IPS-NIHi7 (cell line): ENCODE measurements around the gene NKX2-3.

Experiments used
- DNase-seq: peaks from one replicate; pipeline ENCODE4 v3.0.0; 2012; ENCODE audit warnings: mixed read lengths; ENCODE audit errors: extremely low spot score

The NKX2-3 gene

DNA sequence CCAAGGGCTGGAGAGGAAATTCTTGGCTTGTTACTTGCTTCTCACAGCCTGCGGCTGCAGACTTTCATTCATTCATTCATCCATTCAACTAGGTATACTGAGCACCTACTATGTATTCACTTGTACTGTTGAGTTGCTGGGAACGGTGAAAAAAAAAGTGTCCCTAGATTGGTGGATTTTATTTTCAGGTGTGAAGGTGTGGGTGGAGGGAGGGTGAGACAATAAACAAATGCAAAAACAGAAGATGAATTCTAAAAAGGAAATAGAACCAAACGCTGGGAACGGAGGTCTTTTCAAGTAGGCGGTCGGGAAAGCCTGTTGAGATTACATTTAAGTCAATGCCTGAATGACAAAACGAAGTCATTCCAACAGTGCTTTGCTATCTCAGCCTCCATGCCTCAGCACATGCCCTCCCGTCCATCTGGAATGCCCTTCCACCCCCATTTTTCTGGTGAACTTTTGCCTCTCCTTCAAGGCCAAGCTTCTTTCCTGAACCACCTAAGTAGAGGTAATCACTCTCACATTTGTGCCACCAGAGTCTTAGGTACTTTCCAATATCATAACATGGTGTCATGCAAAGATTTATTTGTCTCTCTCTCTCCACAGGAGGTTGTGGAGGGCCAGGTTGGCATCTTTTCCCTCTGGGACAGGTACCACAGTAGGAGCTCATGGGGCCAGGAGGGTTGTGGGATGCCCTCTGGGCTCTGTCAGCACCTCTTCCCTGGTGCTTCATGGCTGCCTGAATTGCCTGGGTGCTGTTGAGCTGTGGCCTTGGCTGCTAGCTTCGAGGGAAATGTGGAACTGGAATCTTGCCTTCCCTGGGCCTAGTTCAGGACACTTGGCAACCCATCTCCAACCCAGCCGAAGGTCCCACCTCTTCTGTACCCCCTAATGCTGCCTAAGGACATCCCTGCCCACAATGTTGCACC lies 5.5 kb downstream of the NKX2-3 start:
- DNase-seq, result no peak

DNA sequence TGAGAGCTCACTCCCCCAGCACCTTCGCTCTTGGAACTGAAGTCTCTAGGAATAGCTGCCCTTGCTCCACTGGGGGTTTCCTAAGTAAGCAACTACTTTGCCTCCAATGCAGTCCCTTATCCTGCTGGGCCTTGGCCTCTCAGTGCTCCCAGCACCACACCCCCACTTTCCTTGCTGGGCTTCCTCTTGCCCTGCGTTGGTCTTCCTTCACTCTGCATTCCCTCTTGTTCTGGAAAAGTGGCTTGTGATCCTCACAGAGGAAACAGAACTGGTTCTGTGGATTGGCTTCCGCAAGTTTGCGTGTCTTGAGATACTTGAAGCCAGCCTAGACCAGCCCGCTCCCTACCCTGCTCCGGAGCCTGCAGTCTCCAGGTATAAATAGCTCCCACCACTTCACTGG lies 6.4 kb downstream of the NKX2-3 start:
- DNase-seq, result no peak

DNA sequence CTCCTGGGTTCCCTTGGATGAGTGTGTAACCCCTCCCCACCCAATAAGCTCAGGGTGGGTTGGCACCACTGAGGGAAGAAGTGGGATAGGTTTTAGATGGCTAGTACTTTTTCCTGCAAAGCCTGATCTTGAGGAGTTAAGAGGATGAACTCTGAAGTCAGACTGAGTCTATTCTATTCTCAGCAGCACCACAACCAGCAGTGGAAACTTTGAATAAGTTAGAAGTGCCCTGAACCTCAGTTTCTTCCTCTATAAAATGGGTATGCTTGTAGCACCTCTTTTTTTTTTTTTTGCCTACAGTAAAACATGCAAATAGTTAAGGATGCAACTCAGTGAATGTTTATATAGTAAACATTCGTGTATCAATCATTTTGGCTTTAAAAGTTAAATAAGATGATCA lies 7.1 kb downstream of the NKX2-3 start:
- no peak for DNase-seq

DNA sequence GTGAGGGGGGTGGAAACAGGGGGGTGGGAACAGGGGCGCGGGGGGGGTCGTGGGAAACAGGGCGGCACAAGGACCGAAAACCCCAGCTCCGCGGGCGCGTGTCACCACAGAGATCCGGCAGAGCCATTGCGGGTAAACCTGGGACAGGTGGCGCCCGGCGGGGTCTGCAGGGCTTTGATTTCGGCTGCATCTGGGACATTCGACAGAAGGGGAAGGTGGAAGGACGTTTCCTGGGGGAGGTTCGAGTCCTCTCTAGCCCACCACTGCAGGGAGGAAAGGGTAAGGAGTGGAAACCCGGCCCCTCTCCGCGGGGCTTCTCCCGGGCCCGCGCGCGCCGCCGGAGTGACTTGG lies 7.5 kb downstream of the NKX2-3 start:
- no peak for DNase-seq

DNA sequence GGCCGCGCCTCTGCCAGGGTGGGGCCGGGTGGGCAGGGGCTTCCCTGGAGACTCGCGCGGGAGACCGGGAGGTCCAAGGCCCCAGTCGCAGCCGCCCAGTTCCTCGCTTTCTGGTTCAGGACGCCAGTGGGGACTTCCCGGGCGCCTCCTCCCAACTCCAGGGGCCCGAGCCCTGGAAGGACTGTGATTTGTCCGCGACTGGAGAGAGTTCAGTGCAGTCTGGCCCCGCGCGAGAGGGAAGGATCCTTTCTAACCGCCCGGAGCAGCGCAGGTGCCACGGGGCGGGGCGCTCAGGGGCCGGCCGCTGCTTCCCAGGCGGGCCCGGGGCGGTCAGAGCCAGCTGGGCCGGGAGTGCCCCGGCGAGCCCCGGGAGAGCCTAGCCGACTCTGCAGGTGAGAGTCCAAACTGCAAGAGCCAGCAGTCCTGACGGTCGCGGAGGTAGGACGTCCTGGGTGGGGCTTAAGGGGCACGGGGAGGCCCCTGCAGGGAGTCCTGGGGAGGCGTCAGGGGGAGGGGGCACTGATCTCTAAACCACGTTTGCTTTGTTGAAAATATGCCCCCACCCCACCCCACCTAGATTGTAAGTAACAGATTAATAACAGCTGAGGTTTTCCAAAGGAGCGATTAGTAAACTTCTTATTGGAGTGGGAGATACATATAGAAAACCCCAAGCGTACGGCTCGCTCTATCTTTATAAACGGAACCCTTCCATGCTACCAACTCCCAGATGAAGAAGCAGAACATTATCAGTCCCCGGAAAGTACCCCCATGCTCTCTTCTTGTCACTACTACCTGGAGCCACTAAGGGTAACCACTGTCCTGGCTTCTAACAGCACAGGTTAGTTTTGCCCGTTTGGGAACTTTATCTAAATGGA lies 8.2 kb downstream of the NKX2-3 start:
- peak; percentile 62 for DNase-seq

DNA sequence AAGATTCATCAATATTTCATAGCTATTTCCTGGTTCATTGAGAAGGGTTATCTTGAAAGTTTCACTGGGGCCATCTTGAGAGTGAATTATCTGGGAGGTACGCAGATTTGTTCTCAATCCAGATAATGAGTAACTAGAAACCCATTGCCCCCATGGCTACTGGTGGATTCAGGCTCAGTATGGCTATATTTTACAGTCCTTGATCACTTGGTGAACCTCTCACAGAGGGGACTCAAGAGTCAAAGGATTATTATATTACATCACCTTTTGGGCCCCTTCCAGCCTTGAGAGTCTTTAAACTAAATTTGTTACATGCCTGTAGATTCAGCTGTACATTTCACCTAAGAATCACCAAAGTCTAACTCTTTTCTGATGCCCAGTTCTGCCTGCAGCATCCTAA lies 11.6 kb downstream of the NKX2-3 start:
- no peak for DNase-seq

DNA sequence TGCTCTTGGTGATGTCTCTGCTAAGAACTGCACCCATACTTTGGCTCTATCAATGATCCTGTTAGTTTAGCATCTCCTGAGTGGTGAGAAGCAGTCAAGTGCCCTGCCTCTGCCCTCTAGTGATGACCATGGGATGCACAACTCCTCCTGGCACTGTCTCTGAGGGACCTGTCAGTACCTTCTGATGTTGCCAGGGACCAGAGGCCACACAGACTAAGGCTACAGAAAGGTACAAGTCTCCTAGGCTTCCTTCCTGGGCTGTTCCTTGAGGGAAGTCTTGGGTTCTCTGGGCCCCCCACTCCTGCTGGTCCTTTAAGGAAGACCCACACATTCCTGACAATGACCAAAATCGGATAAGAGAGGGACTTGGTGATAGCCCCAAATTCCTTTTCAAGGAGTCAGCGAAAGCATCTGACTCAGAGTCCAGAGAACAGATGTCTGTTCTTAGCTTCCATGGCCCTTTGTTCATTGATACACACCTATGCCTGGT lies 15.3 kb downstream of the NKX2-3 start:
- DNase-seq, result peak; percentile 71

DNA sequence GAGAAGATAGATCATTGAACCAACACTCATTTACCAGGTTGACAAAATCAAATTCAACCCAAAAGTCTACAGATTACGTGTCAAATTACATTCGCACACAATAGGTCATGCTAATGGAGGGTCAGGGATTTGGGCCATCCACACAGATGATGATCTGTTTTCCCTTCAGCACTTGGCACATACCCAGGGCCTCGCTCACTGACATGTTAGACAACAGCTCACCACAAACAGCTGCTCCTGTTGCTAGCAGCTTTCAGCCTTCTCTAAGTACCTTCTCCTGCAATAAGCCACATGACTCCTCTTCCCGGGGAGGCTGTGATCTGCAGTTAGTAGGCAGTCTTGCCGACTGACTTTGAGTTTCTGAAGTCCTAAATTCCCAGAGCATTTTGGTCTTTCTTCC lies 18.4 kb downstream of the NKX2-3 start:
- no peak for DNase-seq

DNA sequence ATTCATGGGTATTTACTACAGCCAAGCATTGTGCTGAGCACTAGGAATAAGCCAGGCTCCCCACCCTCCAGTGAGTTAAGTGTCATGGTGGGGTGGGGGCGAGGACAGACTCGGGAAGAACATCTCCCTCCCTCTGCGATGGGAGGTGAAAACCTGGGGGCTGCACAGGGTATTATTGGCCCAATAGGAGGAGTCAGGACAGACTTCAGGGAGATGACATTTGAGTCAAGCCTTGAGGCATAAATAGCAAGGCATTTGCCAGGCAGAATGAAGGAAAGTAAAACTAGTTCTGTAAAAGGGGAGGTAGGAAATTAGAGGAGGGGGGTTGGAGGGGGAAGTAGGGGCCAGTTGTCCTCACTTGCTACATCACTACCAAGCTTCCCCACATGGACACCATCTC lies 18.9 kb downstream of the NKX2-3 start:
- no peak for DNase-seq

DNA sequence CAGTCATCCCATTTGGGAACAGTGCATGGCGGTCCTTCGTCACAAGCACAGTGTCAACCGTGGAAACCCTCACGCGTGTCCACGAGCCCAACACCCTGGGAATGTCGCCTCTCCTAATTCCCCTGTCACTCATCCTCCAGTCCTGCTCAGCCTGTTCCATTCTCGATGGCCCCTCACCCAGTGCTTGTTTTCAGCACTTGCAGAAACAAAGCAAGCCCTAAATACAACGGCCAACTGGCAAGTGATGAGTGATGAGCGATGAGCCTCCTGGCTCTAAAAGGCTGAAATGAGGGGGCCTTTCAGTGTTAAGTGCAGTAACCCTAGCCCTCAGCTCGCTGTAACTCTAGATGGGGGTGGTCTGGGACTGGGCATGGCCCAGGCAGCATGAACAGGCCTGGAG lies 22.6 kb downstream of the NKX2-3 start:
- DNase-seq, result no peak

DNA sequence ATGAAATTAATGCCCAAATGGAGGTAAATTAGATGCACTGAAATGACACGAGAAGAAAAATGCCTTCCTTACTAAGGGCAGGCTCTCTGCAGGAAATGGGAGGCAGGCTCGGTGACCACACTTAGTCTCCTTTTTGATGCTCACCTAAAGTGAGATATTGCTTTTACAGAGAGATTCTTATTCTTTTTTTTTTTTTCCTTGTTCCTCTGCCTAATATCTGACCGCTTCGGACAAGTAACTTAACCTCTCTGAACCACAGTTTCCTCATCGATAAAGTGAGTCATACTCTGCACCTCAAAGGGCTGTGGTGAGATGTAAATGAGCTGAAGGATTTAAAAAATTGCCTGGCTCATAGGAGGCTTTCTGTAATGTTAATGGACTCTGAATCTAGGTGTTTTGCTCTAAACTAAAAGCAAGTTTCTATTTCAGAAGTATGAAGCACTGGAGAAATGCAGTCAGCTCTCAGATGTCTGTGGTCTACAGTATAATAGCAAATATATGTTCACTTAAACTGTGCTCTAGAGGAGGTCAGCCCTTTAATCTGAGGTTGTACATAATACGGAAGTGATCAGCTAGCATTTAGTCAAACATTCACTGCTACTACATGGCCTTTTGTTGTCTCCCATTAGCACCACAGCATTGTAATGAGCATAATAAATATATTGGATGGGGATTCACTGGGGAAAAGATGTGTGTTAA lies 23.2 kb downstream of the NKX2-3 start:
- DNase-seq, result no peak

DNA sequence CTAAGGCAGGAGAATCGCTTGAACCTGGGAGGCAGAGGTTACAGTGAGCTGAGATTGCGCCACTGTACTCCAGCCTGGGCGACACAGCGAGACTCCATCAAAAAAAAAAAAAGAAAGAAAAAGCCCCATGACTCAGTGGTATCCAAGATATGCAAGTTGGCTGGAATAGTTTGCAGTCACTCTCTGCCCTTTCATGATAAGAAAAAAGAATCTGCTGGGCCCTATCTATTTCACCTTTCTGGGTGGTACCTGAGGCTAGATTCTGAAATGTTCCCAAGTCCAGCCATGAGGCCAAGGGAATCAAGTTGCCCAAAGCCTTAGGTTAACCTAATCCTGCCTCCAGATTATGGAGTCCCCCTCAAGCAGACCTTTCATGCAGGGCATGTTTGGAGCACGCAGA lies 24.3 kb downstream of the NKX2-3 start:
- no peak for DNase-seq

DNA sequence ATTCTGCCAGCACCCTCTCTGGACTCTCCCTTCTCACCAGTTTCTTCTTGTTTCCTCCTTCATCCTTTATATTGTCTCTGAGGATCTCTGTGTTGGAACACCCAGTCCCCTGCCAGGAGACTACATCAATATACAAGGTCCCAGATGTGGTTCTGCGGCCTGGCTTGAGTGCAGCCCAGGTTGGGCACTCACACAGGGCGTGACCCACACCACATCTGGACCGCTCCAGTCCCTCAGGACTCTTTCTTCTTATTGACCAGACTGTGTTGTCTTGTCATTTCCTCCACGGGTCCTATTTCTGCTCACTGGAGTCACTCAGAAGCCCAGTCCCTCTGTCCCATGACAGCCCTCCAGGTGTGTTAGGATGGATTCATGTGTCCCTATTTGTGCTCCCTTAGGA lies 26.0 kb downstream of the NKX2-3 start:
- DNase-seq, result no peak

DNA sequence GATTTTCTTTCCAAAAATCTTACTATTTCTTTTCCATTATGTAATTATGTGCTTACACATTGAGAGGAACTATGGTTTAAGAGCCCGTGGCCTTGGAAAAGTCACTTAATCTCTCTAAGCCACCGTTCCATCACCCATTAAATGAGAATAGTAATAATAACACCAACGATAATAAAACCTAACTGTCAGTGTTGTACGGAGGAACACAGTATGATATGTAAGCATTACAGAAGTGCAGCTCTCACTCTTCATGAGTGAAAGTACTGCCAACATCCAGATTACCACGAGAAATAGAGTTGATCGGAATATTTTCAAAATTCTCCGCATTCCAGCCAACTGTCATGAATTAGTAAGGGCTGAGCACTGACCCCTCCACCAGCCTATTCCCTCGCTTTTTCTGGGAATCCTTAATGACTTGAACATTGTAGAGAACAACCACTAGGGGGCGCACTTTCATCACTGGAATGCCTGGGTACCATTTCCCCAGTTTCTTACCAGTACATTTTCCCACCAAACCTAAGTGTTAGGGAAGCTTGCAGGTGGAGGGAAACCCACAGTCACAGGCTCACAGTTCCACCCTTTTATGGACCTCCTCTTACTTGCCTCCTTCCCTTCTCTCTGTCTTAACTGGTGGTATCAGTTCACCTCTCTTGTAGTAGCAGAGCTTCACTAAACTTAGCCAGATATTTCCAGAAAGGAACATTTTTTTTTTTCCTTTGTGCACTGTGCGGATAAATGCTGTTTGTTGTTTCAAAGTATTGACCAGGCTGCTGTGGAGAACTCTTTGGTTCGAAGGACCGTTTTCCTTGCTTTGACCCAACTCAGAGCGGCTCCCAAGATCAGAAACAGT lies 27.8 kb downstream of the NKX2-3 start:
- peak; percentile 77 for DNase-seq

DNA sequence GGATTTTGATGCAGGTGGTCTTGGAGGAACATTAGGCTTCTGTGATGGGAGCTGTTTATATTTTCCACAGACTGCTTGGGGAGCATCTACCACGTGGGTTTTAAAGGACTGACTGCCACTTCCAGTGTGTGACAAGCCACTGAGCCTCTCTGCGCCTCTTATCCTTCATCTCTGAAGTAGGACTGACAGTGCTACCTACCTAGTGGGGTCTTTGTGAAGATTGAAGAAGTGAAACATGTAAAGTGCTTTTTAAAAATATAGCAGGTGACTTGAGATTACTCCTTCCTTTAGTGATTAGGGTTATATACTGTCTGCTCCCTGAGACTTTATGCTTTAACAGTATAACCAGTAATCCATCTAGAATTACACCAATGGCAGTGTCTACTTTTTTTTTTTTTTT lies 29.9 kb downstream of the NKX2-3 start:
- DNase-seq, result no peak

DNA sequence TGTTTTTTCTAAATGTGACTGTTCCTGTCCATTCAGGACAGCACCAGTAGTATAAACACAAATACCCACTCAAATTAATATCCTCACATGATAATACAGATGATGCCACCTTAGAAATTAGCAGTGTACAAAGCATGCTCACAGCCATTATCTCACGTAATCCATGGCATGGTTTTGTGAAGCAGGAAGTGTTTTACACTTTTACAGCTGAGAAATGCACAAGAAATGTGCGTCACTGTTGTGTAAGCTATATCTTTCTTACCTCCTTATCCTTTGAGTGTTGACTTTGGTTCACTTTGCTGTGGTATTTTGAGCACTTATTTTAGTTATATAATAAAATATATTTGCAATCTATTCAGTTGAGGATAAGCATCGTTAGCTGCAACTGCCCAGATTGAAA lies 31.6 kb downstream of the NKX2-3 start:
- no peak for DNase-seq

DNA sequence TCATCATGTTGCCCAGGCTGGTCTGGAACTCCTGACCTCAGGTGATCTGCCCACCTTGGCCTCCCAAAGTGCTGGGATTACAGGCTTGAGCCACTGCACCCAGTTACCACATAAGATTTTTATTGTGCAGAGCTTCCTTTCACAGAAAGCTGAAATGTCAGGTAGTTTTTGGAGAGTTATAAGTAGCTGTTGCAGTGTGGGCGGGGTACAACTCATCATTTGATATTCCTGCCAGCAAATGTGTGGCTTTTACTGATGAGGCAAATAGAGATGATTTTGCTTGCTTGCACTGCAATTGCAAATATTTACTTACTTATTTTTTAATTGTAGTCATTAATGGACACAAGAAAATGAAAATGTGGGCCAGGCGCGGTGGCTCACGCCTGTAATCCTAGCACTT lies 32.4 kb downstream of the NKX2-3 start:
- DNase-seq, result no peak

DNA sequence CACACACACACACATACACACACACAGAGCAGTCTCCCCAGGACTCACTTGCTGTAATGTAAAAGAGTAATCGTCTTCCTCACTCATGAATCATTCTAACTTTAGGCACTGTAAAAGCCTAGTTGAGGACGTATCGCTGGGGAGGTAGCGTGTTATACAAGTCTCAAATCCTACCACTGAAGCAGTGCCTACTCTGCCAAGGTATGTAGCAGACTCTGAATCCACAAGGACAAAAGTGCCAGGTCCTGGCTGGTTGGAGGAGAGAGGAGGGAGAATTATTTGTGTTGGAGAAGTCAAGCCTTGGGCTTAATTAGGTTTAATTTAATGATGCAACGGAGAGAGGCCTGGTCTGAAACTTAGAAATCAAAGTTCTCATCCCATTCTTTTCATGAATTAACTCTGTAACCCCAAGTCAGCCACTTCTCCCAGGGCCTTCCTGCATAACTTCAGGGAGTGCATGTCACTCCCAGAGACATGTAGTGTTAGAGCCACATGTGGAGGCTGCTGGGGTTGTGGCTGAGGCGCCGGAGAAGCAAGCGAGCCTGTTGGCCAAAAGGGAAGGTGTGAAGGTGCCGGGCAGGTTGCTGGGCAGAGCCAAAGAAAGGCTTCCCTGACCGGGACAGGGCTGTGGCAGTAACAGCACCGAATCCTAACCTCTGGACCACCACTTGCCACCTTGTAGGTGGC lies 36.7 kb downstream of the NKX2-3 start:
- no peak for DNase-seq

DNA sequence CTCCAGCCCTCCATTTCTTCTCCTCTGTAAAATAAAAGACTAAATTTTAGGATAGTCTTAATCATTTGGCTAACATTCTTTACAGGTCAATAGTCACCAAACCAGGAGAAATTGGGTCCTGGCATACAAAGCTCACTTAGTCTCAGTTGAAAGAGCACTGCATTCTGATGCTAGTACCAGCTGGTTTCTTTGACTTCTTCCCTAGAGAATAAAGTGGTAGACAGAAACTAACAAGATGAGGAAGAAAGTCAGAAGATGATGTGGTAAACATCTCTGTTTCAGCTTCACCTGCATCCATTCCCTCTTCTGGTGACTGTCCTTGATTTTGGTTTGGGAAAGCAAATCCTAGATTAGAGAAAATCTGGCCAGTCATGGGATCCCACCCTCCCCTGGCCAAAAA lies 37.2 kb downstream of the NKX2-3 start:
- DNase-seq, result no peak

DNA sequence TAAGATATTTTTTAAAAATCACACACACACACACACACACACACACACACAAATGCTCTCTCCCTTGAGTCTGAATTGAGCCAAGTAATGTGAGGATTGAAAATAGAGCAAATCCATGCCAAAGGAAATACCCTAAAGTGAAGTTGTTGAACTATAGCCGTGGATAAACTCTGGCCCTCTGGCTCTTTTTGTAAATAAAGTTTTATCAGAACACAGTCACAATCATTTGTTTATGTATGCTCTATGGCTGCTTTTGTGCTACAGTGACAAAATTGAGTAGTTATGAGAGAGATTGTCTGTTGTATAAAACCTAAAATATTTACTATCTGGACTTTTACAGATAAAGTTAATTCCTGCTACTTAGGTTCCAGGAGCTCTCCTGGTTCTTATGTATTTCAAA lies 39.1 kb downstream of the NKX2-3 start:
- no peak for DNase-seq

DNA sequence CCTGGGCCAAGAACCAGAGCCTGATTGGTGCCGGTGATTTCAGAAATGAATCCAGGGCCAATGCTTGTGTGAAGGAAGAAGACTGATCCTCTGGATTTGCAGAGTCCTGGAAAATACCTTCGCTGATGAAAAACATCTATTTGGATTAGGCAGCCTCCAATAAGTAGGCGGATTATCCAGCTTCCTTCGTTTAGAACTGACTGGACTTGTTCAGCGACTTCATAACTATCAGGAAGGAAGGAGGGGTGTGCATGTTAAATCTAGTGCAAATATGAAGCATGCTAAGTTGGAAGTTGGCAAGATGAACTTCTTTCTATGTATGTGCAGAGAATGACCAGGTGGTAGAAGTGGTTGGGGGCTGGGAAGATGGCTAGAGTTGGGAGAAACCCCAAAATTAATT lies 41.0 kb downstream of the NKX2-3 start:
- DNase-seq, result no peak
